ENCODE measurements around the gene LMBRD2.

DNA sequence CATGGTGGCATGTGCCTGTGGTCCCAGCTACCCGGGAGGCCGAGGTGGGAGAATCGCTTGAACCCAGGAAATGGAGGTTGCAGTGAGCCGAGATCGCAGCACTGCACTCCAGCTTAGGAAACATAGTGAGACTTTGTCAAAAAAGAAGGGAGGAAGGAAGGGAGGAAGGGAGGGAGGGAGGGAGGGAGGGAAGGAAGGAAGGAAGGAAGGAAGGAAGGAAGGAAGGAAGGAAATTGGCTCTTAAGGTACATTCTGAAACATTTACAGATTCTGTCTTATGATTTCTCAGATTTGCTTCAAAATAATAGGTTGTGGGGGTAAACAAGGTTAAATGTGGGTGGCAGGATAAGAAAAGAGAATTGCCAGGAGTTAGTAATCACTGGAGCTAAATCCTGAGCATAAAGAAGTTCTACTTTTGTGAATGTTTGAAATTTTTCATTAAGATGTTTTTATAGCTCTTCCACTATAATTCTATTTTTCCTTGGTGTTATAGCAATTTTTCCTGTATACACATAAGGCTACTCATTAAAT is 82.9 kb downstream of the LMBRD2 start:
- TF ChIP-seq, protein P1, sequence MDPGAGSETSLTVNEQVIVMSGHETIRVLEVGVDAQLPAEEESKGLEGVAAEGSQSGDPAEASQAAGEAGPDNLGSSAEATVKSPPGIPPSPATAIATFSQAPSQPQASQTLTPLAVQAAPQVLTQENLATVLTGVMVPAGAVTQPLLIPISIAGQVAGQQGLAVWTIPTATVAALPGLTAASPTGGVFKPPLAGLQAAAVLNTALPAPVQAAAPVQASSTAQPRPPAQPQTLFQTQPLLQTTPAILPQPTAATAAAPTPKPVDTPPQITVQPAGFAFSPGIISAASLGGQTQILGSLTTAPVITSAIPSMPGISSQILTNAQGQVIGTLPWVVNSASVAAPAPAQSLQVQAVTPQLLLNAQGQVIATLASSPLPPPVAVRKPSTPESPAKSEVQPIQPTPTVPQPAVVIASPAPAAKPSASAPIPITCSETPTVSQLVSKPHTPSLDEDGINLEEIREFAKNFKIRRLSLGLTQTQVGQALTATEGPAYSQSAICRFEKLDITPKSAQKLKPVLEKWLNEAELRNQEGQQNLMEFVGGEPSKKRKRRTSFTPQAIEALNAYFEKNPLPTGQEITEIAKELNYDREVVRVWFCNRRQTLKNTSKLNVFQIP (CRISPR knock-in tag; IDR thresholded peaks at IDR 0.05; ENCODE audit: borderline replicate concordance, low read depth): no peak
- TF ChIP-seq, protein P2, sequence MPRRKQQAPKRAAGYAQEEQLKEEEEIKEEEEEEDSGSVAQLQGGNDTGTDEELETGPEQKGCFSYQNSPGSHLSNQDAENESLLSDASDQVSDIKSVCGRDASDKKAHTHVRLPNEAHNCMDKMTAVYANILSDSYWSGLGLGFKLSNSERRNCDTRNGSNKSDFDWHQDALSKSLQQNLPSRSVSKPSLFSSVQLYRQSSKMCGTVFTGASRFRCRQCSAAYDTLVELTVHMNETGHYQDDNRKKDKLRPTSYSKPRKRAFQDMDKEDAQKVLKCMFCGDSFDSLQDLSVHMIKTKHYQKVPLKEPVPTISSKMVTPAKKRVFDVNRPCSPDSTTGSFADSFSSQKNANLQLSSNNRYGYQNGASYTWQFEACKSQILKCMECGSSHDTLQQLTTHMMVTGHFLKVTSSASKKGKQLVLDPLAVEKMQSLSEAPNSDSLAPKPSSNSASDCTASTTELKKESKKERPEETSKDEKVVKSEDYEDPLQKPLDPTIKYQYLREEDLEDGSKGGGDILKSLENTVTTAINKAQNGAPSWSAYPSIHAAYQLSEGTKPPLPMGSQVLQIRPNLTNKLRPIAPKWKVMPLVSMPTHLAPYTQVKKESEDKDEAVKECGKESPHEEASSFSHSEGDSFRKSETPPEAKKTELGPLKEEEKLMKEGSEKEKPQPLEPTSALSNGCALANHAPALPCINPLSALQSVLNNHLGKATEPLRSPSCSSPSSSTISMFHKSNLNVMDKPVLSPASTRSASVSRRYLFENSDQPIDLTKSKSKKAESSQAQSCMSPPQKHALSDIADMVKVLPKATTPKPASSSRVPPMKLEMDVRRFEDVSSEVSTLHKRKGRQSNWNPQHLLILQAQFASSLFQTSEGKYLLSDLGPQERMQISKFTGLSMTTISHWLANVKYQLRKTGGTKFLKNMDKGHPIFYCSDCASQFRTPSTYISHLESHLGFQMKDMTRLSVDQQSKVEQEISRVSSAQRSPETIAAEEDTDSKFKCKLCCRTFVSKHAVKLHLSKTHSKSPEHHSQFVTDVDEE (CRISPR knock-in tag; IDR thresholded peaks at IDR 0.05): no peak
- no peak for TF ChIP-seq ISL1 (CRISPR knock-in tag; IDR thresholded peaks at IDR 0.05)
- no peak for TF ChIP-seq GLIS3 (CRISPR knock-in tag; IDR thresholded peaks at IDR 0.05)
